ENCODE measurements around the gene OLFML2A.

- no peak for TF ChIP-seq EZH2 (IDR thresholded peaks at IDR 0.05; ENCODE audit: borderline replicate concordance)
- no peak for TF ChIP-seq CTCF (IDR thresholded peaks at IDR 0.05; ENCODE audit: poor library complexity)
- TF ChIP-seq EZH2phosphoT487 (IDR thresholded peaks at IDR 0.05; ENCODE audit: low read depth, severe bottlenecking, unreplicated experiment): no peak
Measured at GRCh38 chr9:124790301-124790700, 13.4 kb downstream of the OLFML2A start.

Data from hepatocyte (in vitro differentiated cells).